Measurements from ENCODE around the gene MAP7D1. TPM values are rescaled to one million over a fixed set of nuclear protein-coding genes. Genes with fewer than 3 reads are reported as not detected.
"Not testable (repeated sequence)": the region's sequence is repeated elsewhere in the genome, so short reads cannot be mapped to it uniquely, and the experiment has no call there.

Gene MAP7D1
- total RNA-seq, 1 donor = 105 TPM

DNA sequence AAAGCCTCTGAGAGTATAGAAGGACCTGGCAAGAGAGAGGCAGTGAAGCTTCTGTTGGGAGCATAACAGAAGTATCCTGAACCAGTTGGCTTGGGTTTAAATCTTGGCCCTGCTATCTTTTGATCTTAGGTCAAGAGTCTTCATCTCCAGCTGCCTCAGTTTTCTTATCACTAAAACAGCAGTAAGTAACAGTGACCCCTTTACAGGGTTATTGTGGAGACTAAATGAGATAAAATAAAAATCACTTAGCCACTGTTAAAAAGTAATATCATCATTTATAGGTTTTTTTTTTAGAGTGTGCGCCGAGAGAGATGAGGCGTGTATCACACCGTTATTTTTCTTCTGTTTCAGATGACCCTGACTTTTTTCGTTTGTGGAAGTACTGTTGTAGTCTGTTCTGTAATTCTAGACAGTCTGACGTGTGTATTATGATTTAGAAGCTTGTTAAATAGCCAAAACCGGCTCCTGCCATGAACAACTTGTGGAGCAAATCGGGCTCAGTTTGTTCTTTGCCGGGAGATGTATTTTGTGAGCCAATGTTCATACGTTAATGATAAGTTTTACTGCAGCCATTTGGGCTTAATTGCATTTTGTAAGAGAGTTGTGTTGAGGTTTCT lies 69.4 kb downstream of the MAP7D1 start:
- no peak for DNase-seq (ENCODE audit: low read depth in 2 of 3, low spot score in 2 of 3)

- DNase-seq (ENCODE audit: low read depth in 2 of 3, low spot score in 2 of 3) = not testable (repeated sequence)
Measured at GRCh38 chr1:36230279-36230678, 74.3 kb downstream of the MAP7D1 start.

Small RNAs within 50 kb of the gene (small RNA-seq; reads per million reads assigned to genes)
- gene RN7SL131P = not detected

Other genes starting within 250 kb of the MAP7D1 start
- 17.2 TPM for gene AGO3, start 225.1 kb upstream of the MAP7D1 start, total RNA-seq
- 4.8 TPM for gene TEKT2, start 72.1 kb upstream of the MAP7D1 start, total RNA-seq
- 42.5 TPM for gene ADPRS, start 67.3 kb upstream of the MAP7D1 start, total RNA-seq
- 0.81 TPM for gene COL8A2, start 30.9 kb upstream of the MAP7D1 start, total RNA-seq
- gene TRAPPC3, start 6.7 kb upstream of the MAP7D1 start, total RNA-seq = 40.1 TPM
- 42.8 TPM for gene THRAP3, start 68.3 kb downstream of the MAP7D1 start, total RNA-seq
- 7.5 TPM for gene SH3D21, start 150.2 kb downstream of the MAP7D1 start, total RNA-seq
- gene EVA1B, start 167.5 kb downstream of the MAP7D1 start, total RNA-seq = 143 TPM
- 32.0 TPM for gene STK40, start 229.8 kb downstream of the MAP7D1 start, total RNA-seq
- 16.7 TPM for gene LSM10, start 241.7 kb downstream of the MAP7D1 start, total RNA-seq